GM18870 (cell line): ENCODE measurements around the gene TMEM212.

Source experiments
- ATAC-seq: cut with Tn5 transposase; IDR thresholded peaks from one replicate; pipeline ENCODE4 v1.9.1; 2021; ENCODE audit warnings: moderate library complexity; ENCODE audit not compliant: unreplicated experiment

TMEM212 gene

DNA sequence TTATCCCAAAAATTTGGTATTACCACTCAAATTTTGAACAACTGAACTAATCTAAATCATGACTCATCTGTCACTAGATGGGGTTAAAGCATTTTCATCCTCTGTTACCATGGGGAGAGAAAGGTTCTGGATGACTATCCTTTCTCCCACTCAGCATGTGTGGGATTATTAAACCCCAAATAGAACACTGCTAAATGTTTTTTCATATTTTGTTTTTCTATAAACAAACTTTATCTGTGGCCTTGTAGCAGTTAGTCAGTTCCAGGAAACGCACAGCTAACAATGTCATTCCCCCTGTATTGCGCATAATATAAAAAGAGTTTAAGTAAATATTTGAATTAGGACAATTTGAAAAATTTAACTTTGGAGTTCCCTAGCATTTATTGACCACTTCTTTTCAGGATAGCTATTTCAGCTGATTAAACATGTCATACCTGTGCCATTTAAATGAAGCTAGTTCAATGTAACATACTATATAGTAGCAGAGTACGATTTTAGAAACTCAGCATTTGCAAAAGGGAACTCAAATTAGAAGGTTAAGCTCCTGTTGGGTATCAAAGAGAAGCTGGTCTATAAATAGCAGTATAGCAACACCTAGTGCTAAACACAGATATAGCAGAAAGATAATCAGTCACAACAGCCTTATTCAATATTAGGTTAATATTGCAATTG is 9.2 kb upstream of the TMEM212 start:
- ATAC-seq: no peak

DNA sequence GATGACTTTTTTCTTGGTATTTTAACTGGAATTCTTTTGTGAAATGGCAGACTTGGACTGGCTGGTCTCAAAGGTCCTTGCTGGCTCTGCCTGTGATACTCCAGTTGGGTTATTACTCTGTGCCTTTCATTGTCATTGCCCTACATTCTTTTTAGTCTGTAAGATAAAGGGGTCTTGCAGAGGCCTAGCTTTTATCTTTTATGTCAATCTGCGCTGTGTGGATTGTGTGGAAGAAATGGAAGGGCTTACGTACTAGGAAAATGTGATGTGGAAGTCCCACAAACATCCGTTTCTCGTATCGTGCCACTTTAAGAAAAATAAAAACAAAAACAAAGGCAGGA is 8.7 kb upstream of the TMEM212 start:
- no peak for ATAC-seq

DNA sequence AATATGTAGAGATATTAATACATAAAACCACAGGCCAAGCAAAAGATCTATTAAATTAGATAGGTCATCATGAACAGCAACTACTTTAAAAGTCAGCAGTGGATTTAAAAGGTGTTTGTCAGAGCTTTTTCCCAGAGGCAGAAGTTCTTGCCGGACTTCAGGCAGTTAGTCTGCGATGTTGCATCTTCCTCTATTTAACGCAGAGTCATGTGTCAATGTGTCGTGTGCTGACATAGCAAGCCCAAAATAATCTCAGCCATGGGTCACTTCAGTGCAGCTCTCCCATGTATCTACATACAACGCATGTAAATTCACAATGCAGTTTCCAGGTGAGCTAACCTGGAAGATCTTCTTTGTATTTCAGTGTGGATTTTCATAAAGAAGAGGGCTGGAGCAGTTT is 8.0 kb upstream of the TMEM212 start:
- no peak for ATAC-seq

DNA sequence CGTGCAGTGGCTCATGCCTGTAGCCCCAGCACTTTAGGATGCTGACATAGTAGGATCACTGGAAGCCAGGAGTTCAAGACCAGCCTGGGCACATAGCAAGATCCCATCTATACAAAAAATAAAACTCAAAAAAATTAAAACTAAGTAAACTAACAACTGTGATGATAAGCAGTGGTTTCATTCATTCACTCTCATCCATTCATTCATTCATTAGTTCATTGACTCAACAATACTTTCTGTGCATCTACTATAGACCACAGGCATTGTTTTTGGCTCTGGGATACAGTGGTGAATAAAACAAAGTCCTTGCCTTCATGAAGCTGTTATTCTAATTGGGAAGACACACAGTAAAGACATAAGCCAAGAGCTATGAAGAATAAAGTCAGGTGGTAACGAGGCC is 7.5 kb upstream of the TMEM212 start:
- no peak for ATAC-seq

- no peak for ATAC-seq
These were observed 6.3 kb upstream of the TMEM212 start for GRCh38 chr3:171836855-171837254.

GRCh38 chr3:171837698-171838097 is 5.5 kb upstream of the TMEM212 start:
- ATAC-seq: no peak

GRCh38 chr3:171838218-171838720 is 4.9 kb upstream of the TMEM212 start:
- no peak for ATAC-seq

GRCh38 chr3:171839270-171839669 is 3.9 kb upstream of the TMEM212 start:
- no peak for ATAC-seq

- no peak for ATAC-seq
These were observed 2.7 kb upstream of the TMEM212 start for GRCh38 chr3:171840445-171840810.

GRCh38 chr3:171840811-171841619 is 2.1 kb upstream of the TMEM212 start:
- ATAC-seq: no peak

- no peak for ATAC-seq
These were observed 1.5 kb upstream of the TMEM212 start for GRCh38 chr3:171841620-171842000.

- ATAC-seq: no peak
These were observed 1.7 kb downstream of the TMEM212 start for GRCh38 chr3:171844873-171845272.

DNA sequence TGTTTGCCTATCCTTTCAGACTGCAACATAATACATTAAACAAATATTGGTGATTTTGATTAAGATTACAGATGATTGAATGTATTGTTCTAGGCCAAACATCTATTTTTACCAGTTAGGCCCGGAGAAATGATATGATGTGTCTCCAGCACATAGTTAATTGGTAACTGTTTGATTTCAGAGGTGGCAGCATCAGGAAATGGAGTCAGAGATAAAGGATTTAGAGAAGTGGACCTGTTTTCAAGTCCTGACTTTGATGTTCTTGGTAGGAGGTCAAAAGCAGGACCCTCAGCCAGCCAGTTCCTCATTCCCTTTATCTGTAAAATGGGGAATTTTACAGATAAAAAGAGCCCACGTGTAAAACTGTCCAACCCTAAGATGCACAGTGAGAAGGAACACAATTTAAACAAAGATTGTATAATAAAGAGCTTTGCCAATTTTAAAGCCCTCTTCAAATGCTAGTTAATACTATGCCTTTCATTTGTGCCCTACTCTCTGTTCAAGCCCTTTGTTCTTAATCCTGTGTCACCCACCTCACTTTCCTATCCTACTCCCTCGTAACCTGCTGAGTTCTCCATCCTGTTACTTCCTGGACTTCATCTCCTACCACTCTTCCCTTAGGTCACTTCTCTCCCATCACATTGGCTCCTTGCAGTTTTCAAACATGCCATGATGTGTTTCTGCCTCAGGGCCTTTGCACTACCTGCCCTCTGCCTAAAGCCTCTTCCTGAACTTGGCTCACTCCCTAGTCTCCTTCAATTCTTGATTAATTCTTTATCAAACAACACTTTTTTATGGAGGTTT is 2.5 kb downstream of the TMEM212 start:
- no peak for ATAC-seq

DNA sequence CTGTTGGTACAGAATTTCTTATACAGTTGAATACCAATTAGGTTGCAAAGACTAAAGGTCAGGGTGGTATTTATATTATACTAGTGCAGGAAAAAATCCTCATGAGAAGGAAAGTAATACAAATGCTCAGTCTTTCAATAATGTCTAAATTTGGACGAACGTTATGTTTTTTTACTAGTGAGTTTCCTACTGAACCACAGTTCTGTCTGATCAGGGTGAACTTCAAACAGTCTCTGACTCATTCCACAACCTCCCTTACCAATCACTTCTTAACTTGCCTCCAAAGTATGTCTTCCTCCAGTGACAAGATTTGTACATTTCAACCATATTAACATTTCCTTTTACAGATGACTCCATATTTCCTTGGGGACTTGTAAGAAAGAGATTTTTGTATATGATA is 3.4 kb downstream of the TMEM212 start:
- ATAC-seq: peak; percentile 99

GRCh38 chr3:171847133-171847532 is 4.0 kb downstream of the TMEM212 start:
- no peak for ATAC-seq

GRCh38 chr3:171847595-171848259 is 4.6 kb downstream of the TMEM212 start:
- ATAC-seq: no peak

DNA sequence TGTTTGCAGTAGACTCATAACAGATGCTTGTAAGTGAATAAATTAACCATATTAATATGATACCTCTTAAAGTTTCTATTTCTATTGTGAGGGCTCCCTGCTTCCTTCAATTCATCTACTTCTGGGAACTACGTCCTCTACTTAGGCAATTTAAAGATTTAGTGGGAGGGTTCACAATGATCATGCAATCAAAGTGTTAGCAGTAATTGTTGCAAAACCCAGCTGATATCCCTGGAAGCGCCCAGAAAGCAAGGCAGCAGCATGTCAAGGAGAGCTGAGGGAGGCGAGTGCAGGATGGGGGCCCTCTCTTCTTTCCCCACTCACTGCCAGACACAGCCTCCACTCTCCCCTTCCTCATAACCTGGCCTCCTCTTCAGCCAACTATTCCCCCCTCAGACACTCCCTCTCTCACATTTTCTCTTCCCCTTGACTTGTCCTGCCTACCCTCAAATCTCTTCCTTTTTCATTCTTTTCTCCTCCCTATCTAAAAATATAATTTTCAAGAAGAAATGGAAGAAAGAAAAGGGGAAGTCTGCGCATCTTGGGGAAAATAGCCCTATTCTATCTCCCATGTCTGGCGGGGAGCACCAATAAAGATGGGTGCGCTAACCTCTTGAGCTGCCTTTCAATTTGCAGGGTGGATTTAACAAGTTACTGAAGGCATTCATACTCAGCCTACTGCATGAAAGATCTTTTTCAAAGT is 6.6 kb downstream of the TMEM212 start:
- no peak for ATAC-seq

GRCh38 chr3:171850320-171850959 is 7.3 kb downstream of the TMEM212 start:
- ATAC-seq: no peak

DNA sequence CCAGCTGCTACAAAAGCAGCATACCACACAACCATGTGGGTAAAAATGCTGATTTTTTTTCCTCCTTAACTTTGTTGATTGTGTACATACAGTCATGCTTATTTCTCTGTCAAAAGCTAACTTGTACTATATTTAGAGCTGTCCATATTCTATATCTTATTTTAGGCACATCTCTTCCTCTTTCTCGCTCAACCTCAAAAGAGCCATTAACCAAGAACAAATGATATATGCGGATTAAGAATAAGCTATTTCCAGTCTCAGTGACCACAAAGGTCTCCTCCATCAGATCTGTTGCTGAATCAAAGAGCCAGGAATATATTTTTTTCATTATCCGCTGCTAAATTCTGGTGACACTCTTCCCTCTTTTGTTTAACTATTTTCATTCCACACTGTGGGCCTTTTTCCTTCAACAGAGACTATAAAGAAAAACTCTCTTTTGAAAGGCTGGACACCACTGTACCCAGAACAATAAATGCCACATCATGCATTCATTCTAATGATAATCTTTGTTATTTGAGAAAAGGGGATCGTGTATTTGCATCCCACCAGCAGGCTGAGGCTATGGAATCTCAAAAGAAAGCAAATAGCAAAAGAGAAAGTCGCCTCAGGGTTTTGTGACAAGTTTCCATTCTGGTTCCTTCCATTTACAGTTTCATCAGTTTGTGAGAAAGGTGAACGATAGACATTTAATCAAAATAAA is 8.0 kb downstream of the TMEM212 start:
- ATAC-seq: no peak
